Measurements from ENCODE around the gene ARID2.

DNA sequence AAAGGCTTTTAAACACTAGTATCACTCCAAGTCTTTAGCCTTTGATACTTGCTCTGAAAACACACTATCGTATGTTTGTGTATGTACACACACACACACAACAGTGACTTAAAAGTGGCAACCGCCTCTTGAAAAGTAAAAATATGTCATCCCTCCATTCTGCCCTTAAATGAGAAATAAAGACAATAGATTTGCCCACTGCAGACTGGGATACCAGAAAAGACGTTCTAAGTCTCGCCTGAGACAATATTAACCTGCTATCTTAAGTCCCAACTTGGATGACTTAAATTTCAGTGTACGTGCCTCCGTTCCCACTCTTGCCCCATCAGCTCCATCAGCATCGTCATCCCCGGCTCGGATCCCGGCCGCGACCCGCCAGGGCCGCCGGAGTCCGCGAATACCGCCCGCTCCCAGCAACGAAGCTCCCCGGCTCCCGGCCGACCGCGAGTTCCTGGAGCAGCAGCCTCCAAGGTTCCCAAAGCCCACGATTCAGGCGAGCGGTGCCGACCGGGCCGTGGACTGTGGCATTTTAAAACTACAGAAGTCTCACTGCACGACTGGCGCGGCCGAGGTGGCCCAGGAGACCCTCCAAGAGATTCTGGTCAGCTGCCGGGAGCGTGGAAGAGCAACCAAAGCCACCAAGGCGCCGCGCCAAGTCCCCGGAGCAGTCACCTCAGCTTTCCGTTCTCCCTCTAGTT lies 2.8 kb upstream of the ARID2 start:
- TF ChIP-seq, protein P1, sequence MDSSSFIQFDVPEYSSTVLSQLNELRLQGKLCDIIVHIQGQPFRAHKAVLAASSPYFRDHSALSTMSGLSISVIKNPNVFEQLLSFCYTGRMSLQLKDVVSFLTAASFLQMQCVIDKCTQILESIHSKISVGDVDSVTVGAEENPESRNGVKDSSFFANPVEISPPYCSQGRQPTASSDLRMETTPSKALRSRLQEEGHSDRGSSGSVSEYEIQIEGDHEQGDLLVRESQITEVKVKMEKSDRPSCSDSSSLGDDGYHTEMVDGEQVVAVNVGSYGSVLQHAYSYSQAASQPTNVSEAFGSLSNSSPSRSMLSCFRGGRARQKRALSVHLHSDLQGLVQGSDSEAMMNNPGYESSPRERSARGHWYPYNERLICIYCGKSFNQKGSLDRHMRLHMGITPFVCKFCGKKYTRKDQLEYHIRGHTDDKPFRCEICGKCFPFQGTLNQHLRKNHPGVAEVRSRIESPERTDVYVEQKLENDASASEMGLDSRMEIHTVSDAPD (CRISPR knock-in tag; IDR thresholded peaks at IDR 0.05), result no peak
- no peak for TF ChIP-seq POLR2AphosphoS5 (IDR thresholded peaks at IDR 0.05; ENCODE audit: control insufficient read depth, insufficient read depth, low read depth, low read length)
- no peak for TF ChIP-seq ZNF24 (IDR thresholded peaks at IDR 0.05)
- TF ChIP-seq, protein P2, sequence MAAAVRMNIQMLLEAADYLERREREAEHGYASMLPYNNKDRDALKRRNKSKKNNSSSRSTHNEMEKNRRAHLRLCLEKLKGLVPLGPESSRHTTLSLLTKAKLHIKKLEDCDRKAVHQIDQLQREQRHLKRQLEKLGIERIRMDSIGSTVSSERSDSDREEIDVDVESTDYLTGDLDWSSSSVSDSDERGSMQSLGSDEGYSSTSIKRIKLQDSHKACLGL (CRISPR knock-in tag; IDR thresholded peaks at IDR 0.05; ENCODE audit: borderline replicate concordance, poor library complexity, severe bottlenecking), result no peak
- TF ChIP-seq MAZ (CRISPR knock-in tag; conservative IDR thresholded peaks at IDR 0.05 in 1 of 2, IDR thresholded peaks at IDR 0.05 in 1 of 2), result no peak
- TF ChIP-seq, protein P3, sequence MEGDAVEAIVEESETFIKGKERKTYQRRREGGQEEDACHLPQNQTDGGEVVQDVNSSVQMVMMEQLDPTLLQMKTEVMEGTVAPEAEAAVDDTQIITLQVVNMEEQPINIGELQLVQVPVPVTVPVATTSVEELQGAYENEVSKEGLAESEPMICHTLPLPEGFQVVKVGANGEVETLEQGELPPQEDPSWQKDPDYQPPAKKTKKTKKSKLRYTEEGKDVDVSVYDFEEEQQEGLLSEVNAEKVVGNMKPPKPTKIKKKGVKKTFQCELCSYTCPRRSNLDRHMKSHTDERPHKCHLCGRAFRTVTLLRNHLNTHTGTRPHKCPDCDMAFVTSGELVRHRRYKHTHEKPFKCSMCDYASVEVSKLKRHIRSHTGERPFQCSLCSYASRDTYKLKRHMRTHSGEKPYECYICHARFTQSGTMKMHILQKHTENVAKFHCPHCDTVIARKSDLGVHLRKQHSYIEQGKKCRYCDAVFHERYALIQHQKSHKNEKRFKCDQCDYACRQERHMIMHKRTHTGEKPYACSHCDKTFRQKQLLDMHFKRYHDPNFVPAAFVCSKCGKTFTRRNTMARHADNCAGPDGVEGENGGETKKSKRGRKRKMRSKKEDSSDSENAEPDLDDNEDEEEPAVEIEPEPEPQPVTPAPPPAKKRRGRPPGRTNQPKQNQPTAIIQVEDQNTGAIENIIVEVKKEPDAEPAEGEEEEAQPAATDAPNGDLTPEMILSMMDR (IDR thresholded peaks at IDR 0.05 in 2 of 3, conservative IDR thresholded peaks at IDR 0.05 in 1 of 3; ENCODE audit: insufficient read depth in 2 of 3, low read depth in 1 of 3, low read length in 3 of 3), result no peak
- TF ChIP-seq CAMTA2 (CRISPR knock-in tag; conservative IDR thresholded peaks at IDR 0.05), result no peak
- no peak for TF ChIP-seq EZH2 (IDR thresholded peaks at IDR 0.05; ENCODE audit: borderline replicate concordance, low read depth, low read length)
- TF ChIP-seq, protein P4, sequence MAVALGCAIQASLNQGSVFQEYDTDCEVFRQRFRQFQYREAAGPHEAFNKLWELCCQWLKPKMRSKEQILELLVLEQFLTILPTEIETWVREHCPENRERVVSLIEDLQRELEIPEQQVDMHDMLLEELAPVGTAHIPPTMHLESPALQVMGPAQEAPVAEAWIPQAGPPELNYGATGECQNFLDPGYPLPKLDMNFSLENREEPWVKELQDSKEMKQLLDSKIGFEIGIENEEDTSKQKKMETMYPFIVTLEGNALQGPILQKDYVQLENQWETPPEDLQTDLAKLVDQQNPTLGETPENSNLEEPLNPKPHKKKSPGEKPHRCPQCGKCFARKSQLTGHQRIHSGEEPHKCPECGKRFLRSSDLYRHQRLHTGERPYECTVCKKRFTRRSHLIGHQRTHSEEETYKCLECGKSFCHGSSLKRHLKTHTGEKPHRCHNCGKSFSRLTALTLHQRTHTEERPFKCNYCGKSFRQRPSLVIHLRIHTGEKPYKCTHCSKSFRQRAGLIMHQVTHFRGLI (CRISPR knock-in tag; IDR thresholded peaks at IDR 0.05), result no peak
- no peak for TF ChIP-seq SPI1 (IDR thresholded peaks at IDR 0.05; ENCODE audit: borderline replicate concordance, low read depth, low read length)
- TF ChIP-seq, protein P5, sequence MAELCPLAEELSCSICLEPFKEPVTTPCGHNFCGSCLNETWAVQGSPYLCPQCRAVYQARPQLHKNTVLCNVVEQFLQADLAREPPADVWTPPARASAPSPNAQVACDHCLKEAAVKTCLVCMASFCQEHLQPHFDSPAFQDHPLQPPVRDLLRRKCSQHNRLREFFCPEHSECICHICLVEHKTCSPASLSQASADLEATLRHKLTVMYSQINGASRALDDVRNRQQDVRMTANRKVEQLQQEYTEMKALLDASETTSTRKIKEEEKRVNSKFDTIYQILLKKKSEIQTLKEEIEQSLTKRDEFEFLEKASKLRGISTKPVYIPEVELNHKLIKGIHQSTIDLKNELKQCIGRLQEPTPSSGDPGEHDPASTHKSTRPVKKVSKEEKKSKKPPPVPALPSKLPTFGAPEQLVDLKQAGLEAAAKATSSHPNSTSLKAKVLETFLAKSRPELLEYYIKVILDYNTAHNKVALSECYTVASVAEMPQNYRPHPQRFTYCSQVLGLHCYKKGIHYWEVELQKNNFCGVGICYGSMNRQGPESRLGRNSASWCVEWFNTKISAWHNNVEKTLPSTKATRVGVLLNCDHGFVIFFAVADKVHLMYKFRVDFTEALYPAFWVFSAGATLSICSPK (IDR thresholded peaks at IDR 0.05; ENCODE audit: borderline replicate concordance), result no peak
